CD4-positive, alpha-beta T cell treated with Interleukin-15 for 1 hour (primary cell): Measurements from ENCODE around the gene MOV10L1.

ENCODE experiments used
- DNase-seq: peaks from one replicate; pipeline ENCODE4 v3.0.0-alpha.2; 2020

The MOV10L1 gene

GRCh38 chr22:50178871-50179869, 89.4 kb downstream of the MOV10L1 start:
- DNase-seq = no peak

- DNase-seq = no peak
These were observed 90.3 kb downstream of the MOV10L1 start for GRCh38 chr22:50179937-50180726.

- no peak for DNase-seq
These were observed 91.1 kb downstream of the MOV10L1 start for GRCh38 chr22:50180727-50181521.

- DNase-seq = no peak
These were observed 92.6 kb downstream of the MOV10L1 start for GRCh38 chr22:50182176-50183081.

GRCh38 chr22:50183141-50183971, 93.5 kb downstream of the MOV10L1 start:
- no peak for DNase-seq

GRCh38 chr22:50184004-50184901, 94.4 kb downstream of the MOV10L1 start:
- DNase-seq = no peak

GRCh38 chr22:50184902-50185374, 95.1 kb downstream of the MOV10L1 start:
- no peak for DNase-seq

- DNase-seq = peak; percentile 91
These were observed 95.7 kb downstream of the MOV10L1 start, which contains the start of gene TRABD for GRCh38 chr22:50185375-50186087. TRABD (plus strand) TSS chr22:50185913; CDS start chr22:50193061, 7,148 bp downstream.

- DNase-seq = no peak
These were observed 96.4 kb downstream of the MOV10L1 start for GRCh38 chr22:50186181-50186714.

- peak; percentile 51 for DNase-seq
These were observed 97.1 kb downstream of the MOV10L1 start for GRCh38 chr22:50186761-50187523.

GRCh38 chr22:50188356-50188755, 98.5 kb downstream of the MOV10L1 start:
- no peak for DNase-seq

GRCh38 chr22:50189184-50189848, 99.5 kb downstream of the MOV10L1 start:
- DNase-seq = no peak

- no peak for DNase-seq
These were observed 100.0 kb downstream of the MOV10L1 start for GRCh38 chr22:50189849-50190181.

- DNase-seq = peak; percentile 92
These were observed 100.6 kb downstream of the MOV10L1 start for GRCh38 chr22:50190182-50190940.

GRCh38 chr22:50190941-50191741, 101.3 kb downstream of the MOV10L1 start:
- peak; percentile 95 for DNase-seq
